NCI-H1930 (cell line): ENCODE data around the gene KIR2DL4.
"Not testable (repeated sequence)": the region's sequence is repeated elsewhere in the genome, so short reads cannot be mapped to it uniquely, and the experiment has no call there.

Source experiments
- DNase-seq, 2 experiments: peaks; one replicate each; lab custom pipeline; 2025; lab: John Stamatoyannopoulos, UW

The KIR2DL4 gene

DNA sequence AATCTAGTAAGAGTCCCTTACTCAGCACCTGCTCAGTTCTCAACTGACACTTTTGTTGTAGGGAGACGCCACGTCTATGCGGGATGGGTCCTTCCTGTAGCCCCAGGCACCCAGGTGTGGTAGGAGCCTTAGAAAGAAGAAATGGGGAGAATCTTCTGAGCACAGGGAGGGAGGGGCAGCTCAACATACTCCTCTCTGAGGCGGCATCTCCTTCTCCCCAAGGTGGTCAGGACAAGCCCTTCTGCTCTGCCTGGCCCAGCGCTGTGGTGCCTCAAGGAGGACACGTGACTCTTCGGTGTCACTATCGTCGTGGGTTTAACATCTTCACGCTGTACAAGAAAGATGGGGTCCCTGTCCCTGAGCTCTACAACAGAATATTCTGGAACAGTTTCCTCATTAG is 1.2 kb downstream of the KIR2DL4 start:
- no peak for DNase-seq

DNA sequence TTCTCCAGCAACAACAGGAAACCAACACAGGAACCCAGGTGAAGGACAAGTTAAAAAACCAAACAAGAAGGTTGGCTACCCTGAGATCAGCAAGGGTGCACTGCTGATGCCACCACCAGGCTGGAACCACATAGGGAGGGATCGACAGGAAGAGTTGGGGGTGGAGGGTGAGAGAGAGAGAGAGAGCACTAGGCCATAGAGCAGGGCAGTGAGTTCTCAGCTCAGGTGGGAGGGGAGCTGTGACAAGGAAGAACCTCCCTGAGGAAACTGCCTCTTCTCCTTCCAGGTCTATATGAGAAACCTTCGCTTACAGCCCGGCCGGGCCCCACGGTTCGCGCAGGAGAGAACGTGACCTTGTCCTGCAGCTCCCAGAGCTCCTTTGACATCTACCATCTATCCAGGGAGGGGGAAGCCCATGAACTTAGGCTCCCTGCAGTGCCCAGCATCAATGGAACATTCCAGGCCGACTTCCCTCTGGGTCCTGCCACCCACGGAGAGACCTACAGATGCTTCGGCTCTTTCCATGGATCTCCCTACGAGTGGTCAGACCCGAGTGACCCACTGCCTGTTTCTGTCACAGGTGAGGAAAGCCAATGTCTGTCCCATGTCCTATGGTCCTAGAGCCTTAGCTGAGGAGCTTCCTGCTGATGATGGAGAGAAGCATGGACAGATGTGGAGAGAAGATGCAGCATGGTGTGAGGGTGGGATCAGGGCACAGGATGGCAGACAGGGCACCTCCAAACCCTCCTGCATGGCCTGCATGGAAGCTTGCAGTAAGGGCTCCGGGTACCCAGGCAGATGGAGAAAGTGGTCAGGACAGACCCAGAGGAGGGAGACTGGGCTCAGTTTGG is 2.5 kb downstream of the KIR2DL4 start:
- DNase-seq, result no peak

DNA sequence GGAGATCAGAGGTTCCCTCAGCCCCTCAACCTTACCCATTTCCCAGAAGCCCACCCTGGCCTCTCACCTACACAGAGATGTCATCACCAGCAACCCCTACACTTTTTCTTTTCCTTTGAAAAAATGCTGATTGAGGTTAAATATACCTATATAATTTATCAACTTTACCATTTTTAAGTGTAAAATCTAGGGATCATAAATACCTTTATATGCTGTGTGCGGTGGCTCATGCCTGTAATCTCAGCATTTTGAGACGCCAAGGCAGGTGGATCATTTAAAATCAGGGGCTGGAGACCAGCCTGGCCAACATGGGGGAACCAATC is 3.1 kb downstream of the KIR2DL4 start:
- DNase-seq, result no peak

DNA sequence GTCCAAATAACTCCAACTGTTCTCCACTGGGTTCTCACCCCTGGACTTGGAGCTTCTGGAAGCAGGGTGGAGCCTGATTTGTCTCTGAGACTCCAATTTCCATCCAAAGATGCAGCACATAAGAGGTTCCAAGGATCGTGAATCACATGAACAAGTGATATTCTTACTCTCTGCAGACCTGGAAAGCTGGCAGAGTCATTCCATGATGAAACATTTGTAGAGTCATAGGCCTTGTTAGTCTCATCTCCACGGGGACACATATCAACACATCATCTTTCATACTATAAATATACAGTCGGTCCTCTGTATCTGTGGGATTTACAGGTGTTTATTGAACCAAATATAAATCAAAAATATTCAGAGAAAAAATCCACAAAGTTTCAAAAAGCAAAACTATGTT is 11.2 kb downstream of the KIR2DL4 start:
- not testable (repeated sequence) for DNase-seq

DNA sequence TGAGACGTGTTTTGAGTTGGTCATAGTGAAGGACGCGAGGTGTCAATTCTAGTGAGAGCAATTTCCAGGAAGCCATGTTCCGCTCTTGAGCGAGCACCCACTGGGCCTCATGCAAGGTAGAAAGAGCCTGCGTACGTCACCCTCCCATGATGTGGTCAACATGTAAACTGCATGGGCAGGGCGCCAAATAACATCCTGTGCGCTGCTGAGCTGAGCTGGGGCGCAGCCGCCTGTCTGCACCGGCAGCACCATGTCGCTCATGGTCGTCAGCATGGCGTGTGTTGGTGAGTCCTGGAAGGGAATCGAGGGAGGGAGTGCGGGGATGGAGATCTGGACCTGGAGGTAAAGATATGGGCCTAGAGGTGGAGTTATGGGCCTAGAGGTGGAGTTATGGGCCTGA is 12.8 kb downstream of the KIR2DL4 start, which contains the start of gene KIR3DL1:
TSS of gene KIR3DL1 (plus strand) at position 218 of the 400 bp plus-strand sequence.
- not testable (repeated sequence) for DNase-seq

DNA sequence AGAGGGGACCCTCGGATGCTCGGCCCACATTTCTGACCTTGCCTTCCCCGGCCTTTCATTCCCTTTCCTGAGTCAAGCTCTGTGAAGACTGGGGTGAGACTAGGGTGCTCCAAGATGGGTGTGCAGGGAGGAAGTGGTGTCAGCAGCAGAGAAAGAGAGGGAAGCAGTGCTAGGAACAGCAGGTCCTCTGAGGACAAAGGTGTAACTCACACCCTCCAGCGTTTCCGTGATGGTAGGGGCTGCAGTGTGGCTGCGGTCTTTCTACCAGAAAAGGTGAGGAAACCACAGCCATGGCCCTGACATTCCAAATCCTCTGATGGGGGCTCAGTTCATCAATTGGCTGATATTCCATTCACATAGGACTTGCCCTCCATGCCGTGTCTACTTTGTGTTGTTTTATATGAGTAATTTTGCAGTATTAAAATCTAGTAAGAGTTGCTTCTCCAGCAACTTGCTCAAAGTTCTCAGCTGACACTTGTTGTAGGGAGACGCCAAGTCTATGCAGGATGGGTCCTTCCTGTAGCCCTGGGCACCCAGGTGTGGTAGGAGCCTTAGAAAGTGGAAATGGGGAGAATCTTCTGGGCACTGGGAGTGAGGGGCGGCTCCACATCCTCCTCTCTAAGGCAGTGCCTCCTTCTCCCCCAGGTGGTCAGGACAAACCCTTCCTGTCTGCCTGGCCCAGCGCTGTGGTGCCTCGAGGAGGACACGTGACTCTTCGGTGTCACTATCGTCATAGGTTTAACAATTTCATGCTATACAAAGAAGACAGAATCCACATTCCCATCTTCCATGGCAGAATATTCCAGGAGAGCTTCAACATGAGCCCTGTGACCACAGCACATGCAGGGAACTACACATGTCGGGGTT is 14.5 kb downstream of the KIR2DL4 start:
- no peak for DNase-seq

DNA sequence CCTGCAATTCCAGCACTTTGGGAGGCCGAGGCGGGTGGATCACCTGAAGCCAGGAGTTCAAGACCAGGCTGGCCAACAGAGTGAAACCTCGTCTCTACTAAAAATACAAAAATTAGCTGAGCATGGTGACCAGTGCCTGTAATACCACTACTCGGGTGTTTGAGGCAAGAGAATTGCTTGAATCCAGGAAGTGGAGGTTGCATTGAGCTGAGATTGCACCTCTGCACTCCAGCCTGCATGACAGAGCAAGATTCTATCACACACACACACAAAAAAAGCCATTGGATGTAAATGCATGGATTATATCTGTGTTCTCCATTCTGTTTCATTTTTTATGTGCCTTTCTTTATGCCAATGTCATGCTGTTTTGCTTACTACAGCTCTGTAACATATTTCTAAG is 21.0 kb downstream of the KIR2DL4 start:
- DNase-seq, result not testable (repeated sequence)

DNA sequence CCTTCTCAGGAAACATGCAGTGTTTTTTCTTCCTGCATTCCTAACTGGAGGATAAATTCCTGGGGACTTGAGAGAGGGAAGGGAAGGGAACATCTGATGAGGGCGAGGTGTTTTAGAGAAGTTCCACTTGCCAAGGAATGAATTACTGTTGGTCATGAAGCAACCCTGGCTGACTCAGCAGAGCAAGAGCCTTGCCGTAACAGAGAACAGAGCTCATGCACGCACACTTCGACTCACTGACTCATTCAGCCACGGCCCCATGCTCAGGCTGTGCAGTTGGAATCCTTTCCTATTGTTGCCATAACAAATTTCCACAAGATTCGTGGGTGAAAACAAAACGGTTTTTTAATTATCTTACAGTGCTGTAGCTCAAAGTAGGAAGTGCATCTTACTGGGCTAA is 21.9 kb downstream of the KIR2DL4 start:
- not testable (repeated sequence) for DNase-seq

DNA sequence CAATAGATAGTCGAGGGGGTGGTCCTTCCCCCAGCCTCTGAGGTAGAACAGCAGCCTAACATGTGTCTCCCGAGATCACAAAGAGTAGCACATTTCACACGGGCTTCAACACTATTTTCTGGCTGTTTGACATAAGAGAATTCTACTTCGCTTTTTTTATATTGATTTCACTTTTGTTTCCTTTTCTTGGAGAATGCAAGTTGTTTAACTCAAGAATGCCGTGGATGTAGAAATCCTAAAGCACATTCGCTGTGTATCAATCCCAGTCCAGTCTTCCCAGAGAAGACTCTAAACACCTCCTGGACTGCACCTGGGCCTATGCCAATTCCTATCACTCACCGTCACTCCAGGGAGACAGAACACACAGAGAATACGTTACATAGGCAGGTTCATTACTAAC is 24.7 kb downstream of the KIR2DL4 start:
- DNase-seq, result not testable (repeated sequence)

DNA sequence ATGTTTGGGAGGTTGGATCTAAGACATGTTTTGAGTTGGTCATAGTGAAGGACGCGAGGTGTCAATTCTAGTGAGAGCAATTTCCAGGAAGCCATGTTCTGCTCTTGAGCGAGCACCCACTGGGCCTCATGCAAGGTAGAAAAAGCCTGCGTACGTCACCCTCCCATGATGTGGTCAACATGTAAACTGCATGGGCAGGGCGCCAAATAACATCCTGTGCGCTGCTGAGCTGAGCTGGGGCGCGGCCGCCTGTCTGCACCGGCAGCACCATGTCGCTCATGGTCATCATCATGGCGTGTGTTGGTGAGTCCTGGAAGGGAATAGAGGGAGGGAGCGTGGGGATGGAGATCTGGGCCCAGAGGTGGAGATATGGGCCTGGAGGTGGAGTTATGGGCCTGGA is 29.1 kb downstream of the KIR2DL4 start, which contains the start of gene KIR2DS4:
TSS of gene KIR2DS4 (plus strand) at position 181 of the 400 bp plus-strand sequence.
- not testable (repeated sequence) for DNase-seq

DNA sequence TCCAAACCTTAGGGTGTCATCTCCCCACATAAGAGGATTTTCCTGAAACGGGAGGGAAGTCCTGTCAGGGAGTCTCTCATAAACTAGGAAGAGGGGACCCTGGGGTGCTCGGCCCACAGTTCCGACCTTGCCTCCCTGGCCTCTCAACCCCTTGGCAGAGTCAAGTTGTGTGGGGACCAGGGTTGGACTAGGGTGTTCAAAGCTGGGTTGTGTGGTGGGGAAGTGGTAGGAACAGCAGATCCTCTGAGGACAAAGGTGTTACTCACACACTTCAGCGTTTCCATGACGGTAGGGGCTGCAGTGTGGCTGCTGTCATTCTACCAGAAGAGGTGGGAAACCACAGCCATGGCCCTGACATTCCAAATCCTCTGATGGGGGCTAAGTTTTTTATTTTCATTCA is 31.7 kb downstream of the KIR2DL4 start:
- DNase-seq, result not testable (repeated sequence)

DNA sequence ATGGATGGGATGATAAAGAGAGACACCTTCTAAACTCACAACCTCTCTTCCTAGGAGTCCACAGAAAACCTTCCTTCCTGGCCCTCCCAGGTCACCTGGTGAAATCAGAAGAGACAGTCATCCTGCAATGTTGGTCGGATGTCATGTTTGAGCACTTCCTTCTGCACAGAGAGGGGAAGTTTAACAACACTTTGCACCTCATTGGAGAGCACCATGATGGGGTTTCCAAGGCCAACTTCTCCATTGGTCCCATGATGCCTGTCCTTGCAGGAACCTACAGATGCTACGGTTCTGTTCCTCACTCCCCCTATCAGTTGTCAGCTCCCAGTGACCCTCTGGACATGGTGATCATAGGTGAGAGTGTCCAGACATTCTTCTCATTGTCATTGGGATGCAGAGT is 34.1 kb downstream of the KIR2DL4 start:
- DNase-seq, result not testable (repeated sequence)

DNA sequence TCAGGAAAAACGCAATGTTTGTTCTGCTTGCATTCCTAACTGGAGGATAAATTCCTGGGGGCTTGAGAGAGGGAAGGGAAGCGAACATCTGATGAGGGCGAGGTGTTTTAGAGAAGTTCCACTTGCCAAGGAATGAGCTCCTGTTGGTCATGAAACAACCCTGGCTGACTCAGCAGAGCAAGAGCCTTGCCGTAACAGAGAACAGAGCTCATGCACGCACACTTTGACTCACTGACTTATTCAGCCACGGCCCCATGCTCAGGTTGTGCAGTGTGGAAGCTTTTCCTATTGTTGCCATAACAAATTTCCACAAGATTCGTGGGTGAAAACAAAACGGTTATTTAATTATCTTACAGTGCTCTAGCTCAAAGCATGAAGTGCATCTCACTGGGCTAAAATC is 39.8 kb downstream of the KIR2DL4 start:
- not testable (repeated sequence) for DNase-seq

DNA sequence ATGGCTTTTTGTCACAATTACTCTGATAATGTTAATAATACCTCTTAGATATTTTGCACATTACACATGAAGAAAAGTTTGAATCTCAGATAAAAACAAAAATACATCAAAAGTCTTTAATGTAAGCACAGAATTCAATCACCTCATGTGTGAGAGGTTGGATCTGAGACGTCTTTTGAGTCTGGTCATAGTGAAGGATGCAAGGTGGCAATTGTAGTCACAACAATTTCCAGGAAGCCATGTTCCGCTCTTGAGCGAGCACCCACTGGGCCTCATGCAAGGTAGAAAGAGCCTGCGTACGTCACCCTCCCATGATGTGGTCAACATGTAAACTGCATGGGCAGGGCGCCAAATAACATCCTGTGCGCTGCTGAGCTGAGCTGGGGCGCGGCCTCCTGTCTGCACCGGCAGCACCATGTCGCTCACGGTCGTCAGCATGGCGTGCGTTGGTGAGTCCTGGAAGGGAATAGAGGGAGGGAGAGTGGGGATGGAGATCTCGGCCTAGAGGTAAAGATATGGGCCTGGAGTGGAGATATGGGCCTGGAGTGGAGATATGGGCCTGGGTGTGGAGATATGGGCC is 46.7 kb downstream of the KIR2DL4 start, which contains the start of gene KIR3DL2:
TSS of gene KIR3DL2 (plus strand) at position 383 of the 580 bp plus-strand sequence. CDS start at position 416, 33 bp downstream.
- not testable (repeated sequence) for DNase-seq

DNA sequence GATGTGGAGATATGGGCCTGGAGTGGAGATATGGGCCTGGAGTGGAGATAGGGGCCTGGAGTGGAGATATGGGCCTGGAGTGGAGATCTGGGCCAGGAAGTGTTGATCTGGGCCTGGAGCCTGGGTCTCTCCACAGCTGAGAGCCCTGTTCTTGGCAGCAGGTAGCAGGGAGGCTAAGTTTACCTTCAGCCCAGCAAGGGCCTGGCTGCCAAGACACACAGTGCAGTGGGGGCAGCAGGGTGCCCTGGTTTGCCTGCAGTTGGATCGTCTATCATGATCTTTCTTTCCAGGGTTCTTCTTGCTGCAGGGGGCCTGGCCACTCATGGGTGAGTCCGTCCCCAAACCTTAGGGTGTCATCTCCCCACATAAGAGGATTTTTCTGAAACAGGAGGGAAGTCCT is 47.5 kb downstream of the KIR2DL4 start:
- no peak for DNase-seq

DNA sequence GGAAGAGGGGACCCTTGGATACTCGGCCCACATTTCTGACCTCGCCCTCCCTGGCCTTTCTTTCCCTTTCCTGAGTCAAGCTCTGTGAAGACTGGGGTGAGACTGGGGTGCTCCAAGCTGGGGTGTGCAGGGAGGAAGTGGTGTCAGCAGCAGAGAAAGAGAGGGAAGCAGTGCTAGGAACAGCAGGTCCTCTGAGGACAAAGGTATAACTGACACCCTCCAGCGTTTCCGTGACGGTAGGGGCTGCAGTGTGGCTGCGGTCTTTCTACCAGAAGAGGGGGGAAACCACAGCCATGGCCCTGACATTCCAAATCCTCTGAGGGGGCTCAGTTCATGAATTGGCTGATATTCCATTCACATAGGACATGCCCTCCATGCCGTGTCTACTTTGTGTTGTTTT is 47.9 kb downstream of the KIR2DL4 start:
- no peak for DNase-seq

DNA sequence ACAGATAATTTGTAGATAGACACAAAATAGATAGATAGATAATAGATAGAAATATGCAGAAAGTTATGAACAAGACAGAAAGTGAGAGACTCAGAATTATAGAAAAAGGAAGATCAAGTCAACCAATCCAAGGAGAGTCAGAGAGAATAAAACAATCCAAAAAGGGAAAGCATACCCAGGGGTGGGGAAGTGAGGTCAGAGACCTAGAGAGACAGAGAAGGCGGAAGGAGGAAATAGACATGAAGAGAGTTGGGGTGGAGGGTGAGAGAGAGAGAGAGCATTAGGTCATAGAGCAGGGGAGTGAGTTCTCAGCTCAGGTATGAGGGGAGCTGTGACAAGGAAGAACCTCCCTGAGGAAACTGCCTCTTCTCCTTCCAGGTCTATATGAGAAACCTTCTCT is 51.8 kb downstream of the KIR2DL4 start:
- DNase-seq, result not testable (repeated sequence)

DNA sequence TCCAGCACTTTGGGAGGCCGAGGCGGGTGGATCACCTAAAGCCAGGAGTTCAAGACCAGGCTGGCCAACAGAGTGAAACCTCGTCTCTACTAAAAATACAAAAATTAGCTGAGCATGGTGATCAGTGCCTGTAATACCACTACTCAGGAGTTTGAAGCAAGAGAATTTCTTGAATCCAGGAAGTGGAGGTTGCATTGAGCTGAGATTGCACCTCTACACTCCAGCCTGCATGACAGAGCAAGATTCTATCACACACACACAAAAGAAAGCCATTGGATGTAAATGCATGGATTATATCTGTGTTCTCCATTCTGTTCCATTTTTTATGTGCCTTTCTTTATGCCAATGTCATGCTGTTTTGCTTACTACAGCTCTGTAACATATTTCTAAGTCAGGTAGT is 55.1 kb downstream of the KIR2DL4 start:
- DNase-seq, result not testable (repeated sequence)

DNA sequence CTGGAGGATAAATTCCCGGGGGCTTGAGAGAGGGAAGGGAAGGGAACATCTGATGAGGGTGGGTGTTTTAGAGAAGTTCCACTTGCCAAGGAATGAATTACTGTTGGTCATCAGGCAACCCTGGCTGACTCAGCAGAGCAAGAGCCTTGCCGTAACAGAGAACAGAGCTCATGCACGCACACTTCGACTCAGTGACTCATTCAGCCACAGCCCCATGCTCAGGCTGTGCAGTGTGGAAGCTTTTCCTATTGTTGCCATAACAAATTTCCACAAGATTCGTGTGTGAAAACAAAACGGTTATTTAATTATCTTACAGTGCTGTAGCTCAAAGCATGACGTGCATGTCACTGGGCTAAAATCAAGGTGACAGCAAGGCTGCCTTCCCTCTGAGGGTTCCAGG is 56.0 kb downstream of the KIR2DL4 start:
- not testable (repeated sequence) for DNase-seq

DNA sequence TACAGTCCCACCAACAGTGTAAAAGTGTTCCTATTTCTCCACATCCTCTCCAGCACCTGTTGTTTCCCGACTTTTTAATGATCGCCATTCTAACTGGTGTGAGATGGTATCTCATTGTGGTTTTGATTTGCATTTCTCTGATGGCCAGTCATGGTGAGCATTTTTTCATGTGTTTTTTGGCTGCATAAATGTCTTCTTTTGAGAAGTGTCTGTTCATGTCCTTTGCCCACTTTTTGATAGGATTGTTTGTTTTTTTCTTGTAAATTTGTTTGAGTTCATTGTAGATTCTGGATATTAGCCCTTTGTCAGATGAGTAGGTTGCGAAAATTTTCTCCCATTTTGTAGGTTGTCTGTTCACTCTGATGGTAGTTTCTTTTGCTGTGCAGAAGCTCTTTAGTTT is 60.0 kb downstream of the KIR2DL4 start:
- not testable (repeated sequence) for DNase-seq
